Smooth muscle cell of the brain vasculature (primary cell): ENCODE data around the gene ULK1.
A peak's percentile ranks its signal among the peaks of the same experiment; 100 is the strongest.
"Not testable (repeated sequence)": the region's sequence is repeated elsewhere in the genome, so short reads cannot be mapped to it uniquely, and the experiment has no call there.

ENCODE experiments used
- DNase-seq: peaks from one replicate; pipeline ENCODE4 v3.0.0-alpha.2; 2012; ENCODE audit warnings: low read depth, low spot score

Gene ULK1

GRCh38 chr12:131943389-131943788, 49.0 kb downstream of the ULK1 start:
- no peak for DNase-seq

GRCh38 chr12:131943876-131944275, 49.5 kb downstream of the ULK1 start:
- DNase-seq = no peak

- DNase-seq = no peak
These were observed 50.3 kb downstream of the ULK1 start for GRCh38 chr12:131944601-131945251.

GRCh38 chr12:131946757-131947156, 52.3 kb downstream of the ULK1 start:
- no peak for DNase-seq

- no peak for DNase-seq
These were observed 53.1 kb downstream of the ULK1 start for GRCh38 chr12:131947482-131948027.

GRCh38 chr12:131948166-131948712, 53.8 kb downstream of the ULK1 start:
- DNase-seq = no peak

GRCh38 chr12:131948713-131949430, 54.5 kb downstream of the ULK1 start:
- not testable (repeated sequence) for DNase-seq

- DNase-seq = peak; percentile 78
These were observed 55.2 kb downstream of the ULK1 start, which contains the start of gene EP400 for GRCh38 chr12:131949431-131950181. Gene EP400, plus strand, starts transcription at chr12:131949942. Its CDS starts 10,678 bp downstream, at chr12:131960620.

- no peak for DNase-seq
These were observed 55.9 kb downstream of the ULK1 start for GRCh38 chr12:131950182-131950913.

GRCh38 chr12:131953810-131954209, 59.4 kb downstream of the ULK1 start:
- DNase-seq = not testable (repeated sequence)

- not testable (repeated sequence) for DNase-seq
These were observed 60.0 kb downstream of the ULK1 start for GRCh38 chr12:131954460-131954859.

GRCh38 chr12:131959116-131959515, 64.7 kb downstream of the ULK1 start:
- DNase-seq = no peak

- DNase-seq = no peak
These were observed 65.5 kb downstream of the ULK1 start for GRCh38 chr12:131959641-131960589.

- DNase-seq = not testable (repeated sequence)
These were observed 66.3 kb downstream of the ULK1 start for GRCh38 chr12:131960590-131961325.

- DNase-seq = not testable (repeated sequence)
These were observed 66.9 kb downstream of the ULK1 start for GRCh38 chr12:131961328-131961727.

- DNase-seq = no peak
These were observed 67.6 kb downstream of the ULK1 start for GRCh38 chr12:131962069-131962468.

- DNase-seq = no peak
These were observed 69.0 kb downstream of the ULK1 start for GRCh38 chr12:131963381-131963780.

GRCh38 chr12:131965073-131965472, 70.7 kb downstream of the ULK1 start:
- no peak for DNase-seq

- no peak for DNase-seq
These were observed 76.8 kb downstream of the ULK1 start for GRCh38 chr12:131971226-131971625.
